IPS DF 6.9 (cell line): Measurements from ENCODE around the gene NSL1.

Experiments used
- DNase-seq: peaks from one replicate; pipeline ENCODE4 v3.0.0-alpha.2; 2013; ENCODE audit warnings: low read depth, low spot score
- H3K27ac ChIP-seq: one replicate; pipeline ENCODE4 v1.5.1; 2013; ENCODE audit warnings: low read length, control low read depth
- H3K27me3 ChIP-seq: 2 replicates; pipeline ENCODE4 v1.6.1; 2013; ENCODE audit warnings: mild to moderate bottlenecking, low read length; ENCODE audit not compliant: control insufficient read depth, insufficient read depth
- H3K36me3 ChIP-seq: 2 replicates; pipeline ENCODE4 v1.6.1; 2013; ENCODE audit warnings: low read length; ENCODE audit not compliant: control insufficient read depth, insufficient read depth
- H3K4me1 ChIP-seq: 2 replicates; pipeline ENCODE4 v1.6.1; 2013; ENCODE audit warnings: low read length; ENCODE audit not compliant: control insufficient read depth, insufficient read depth
- H3K4me3 ChIP-seq: 2 replicates; pipeline ENCODE4 v1.5.1; 2013; ENCODE audit warnings: mild to moderate bottlenecking, low read length
- H3K9me3 ChIP-seq: 2 replicates; pipeline ENCODE4 v1.6.1; 2013; ENCODE audit warnings: low read length, inconsistent platforms; ENCODE audit not compliant: control insufficient read depth, insufficient read depth
- WGBS: extraction: QIAGEN DNeasy Blood & Tissue Kit; methylation state at CpG from one replicate; pipeline ENCODE4 v1.1.7; 2013; ENCODE audit warnings: mixed read lengths, missing lambda C conversion rate; ENCODE audit not compliant: insufficient read length, insufficient coverage; 5-methylcytosine and 5-hydroxymethylcytosine counted together

The NSL1 gene

DNA sequence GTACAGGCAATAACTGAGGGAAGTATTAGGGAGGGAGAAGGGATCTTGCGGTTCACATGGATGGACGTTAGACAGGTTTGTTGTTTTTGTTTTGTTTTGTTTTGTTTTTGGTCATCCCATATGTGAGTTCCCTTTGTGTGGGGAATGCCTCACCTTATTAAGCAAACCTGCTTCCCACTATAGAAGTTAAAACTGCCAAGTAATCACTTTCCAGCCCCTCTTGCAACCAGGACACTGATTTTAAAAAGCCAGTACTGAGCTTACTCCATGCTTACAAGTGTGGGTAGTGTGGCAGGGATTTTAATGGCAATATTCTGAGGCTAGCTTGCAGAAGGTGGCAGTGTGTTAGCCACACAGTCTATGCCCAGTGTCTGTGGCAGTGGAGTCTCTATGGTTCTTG is 29.4 kb upstream of the NSL1 start:
- Histone ChIP-seq H3K27ac (no peak overlapping the region), H3K36me3 (no peaks in the 10 kb centered on the region), H3K9me3 (no peaks in the 10 kb centered on the region; the same call in 1 of the 2 replicates), H3K27me3 (no peaks in the 10 kb centered on the region), H3K4me3 (no peak overlapping the region), H3K4me1 (no peaks in the 10 kb centered on the region)
- no peak for DNase-seq
- no CpG with 5 or more reads among the region's 2 CpGs for WGBS

DNA sequence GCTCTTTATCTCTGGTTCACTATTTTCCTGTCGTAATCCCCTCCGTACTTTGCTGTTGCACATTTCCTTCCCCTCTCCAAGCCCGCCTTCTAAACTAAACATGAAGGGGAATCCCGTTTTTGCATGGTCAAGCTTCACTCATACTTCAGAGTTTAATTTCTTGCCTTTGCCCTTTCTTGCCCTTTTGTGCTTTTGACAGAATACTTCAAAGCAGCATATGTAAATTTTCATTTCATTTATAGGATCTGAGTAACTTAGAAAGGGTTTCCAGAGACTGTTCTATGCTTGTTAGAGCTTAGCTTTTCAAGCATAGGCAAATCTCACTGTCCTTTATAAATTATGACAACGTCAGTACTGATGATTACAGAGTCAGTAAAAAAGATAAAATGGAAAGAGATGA is 28.1 kb upstream of the NSL1 start:
- H3K27ac ChIP-seq, result no peak overlapping the region
- H3K27me3 ChIP-seq, result no peaks in the 10 kb centered on the region
- no peaks in the 10 kb centered on the region for H3K4me1 ChIP-seq
- WGBS, result no CpG with 5 or more reads among the region's 5 CpGs
- DNase-seq, result no peak
- no peak overlapping the region for H3K4me3 ChIP-seq
- no peaks in the 10 kb centered on the region; the same call in 1 of the 2 replicates for H3K36me3 ChIP-seq
- no peaks in the 10 kb centered on the region for H3K9me3 ChIP-seq

DNA sequence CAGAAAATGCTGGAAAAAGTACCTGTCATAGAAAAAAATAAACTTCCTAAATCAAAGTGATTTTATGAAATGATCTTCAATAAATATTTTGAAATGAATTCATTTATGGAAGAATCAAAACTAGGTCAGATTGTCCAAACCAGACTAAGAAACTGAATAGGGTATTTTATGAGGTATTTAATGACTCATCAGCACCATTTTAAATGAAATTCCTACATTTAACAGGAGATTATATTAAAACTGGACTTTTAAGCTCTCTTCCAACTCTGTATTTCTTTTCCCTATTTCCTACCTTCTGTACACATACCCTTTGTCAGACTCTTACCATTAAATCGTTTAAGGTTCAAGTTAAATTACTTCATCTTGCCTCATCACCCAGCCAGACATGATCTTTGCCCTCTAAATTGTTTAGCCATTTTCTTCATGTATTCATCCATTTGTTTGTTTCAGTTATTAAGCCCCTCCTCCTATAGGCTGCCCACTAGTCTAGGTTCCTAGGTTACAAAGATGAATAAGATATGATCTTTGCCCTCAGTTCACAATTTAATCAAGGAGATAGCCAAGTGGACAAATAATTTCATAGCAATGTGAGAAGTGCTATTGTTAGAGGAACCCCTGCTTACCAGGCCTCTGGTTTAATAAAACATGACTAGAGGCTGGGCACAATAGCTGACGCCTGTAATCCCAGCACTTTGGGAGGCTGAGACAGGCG is 25.1 kb upstream of the NSL1 start:
- H3K9me3 ChIP-seq, result no peaks in the 10 kb centered on the region
- WGBS, result no CpG with 5 or more reads among the region's 3 CpGs
- H3K4me1 ChIP-seq, result no peaks in the 10 kb centered on the region
- H3K36me3 ChIP-seq, result no peaks in the 10 kb centered on the region; the same call in 1 of the 2 replicates
- no peaks in the 10 kb centered on the region for H3K27me3 ChIP-seq
- no peak overlapping the region for H3K4me3 ChIP-seq
- no peak overlapping the region for H3K27ac ChIP-seq
- no peak for DNase-seq

DNA sequence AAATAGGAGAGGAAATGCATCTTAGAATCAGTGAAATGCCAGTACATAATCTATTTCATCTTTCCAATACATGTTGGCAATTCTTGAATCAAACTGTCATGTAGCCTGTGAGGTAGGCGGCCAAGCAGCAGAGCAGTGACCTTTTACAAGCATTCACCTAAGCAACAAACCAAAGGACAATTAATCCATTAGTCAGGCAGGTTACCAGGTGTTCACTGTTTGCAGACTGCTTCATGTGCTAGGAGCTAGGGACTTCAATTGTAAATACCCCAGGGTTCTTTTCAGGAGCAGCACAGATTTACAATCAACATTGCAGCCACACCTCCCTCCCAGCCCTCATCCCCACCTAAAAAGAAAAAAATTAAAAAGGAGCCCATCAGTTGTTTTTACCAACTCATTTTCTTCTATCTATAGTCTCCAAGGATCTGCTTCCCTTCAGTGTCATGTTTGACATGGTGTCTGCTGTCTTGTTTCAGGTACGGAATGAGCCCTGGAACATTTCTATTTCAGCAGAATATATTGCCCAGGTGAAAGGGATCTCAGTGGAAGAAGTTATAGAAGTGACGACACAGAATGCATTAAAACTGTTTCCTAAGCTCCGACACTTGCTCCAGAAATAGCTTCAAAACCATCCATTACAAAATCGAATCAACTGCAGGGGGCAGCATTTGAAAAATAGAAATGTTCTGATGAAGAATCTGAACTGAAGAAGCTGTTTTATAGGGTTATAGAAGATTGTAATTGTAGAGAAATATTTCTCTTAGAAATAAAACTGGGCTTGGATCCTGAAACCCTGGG is 23.2 kb upstream of the NSL1 start:
- Histone ChIP-seq H3K36me3 (no peaks in the 10 kb centered on the region; the same call in 1 of the 2 replicates), H3K4me3 (no peak overlapping the region), H3K9me3 (no peaks in the 10 kb centered on the region), H3K4me1 (no peaks in the 10 kb centered on the region), H3K27me3 (no peaks in the 10 kb centered on the region), H3K27ac (no peak overlapping the region)
- no CpG with 5 or more reads among the region's 5 CpGs for WGBS
- no peak for DNase-seq

DNA sequence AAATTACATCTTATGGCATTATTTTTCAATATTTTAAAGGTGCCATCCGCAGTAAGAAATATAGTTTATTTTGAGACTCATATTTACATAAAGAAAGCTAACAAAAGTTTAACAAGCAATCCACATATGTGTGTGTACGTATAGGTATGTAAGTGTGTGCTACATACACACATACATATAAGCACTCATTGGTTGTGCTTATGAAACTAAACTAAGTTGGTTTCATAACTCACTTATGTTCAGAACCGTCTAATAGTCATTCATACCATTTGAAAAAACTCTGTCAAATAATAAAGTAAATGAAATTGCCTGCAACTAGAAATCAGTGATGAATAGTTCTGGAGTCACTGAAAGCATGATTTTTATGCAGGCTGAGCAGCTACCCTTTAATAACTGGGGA is 14.2 kb upstream of the NSL1 start:
- DNase-seq, result no peak
- Histone ChIP-seq H3K27ac (no peak overlapping the region), H3K27me3 (no peaks in the 10 kb centered on the region), H3K4me3 (no peak overlapping the region), H3K36me3 (no peaks in the 10 kb centered on the region), H3K9me3 (no peaks in the 10 kb centered on the region), H3K4me1 (no peaks in the 10 kb centered on the region)
- WGBS, result no CpG with 5 or more reads among the region's 3 CpGs

GRCh38 chr1:212797681-212798080 is 6.1 kb upstream of the NSL1 start:
- WGBS, result no CpG with 5 or more reads among the region's 3 CpGs
- Histone ChIP-seq H3K4me3 (no peak overlapping the region), H3K27ac (no peak overlapping the region), H3K9me3 (no peaks in the 10 kb centered on the region), H3K4me1 (no peaks in the 10 kb centered on the region), H3K36me3 (no peaks in the 10 kb centered on the region; the same call in 1 of the 2 replicates), H3K27me3 (no peaks in the 10 kb centered on the region)
- DNase-seq, result no peak

- DNase-seq, result no peak
- no CpG with 5 or more reads among the region's 1 CpG for WGBS
- Histone ChIP-seq H3K27ac (no peak overlapping the region), H3K9me3 (no peaks in the 10 kb centered on the region), H3K4me3 (no peak overlapping the region), H3K4me1 (no peaks in the 10 kb centered on the region), H3K36me3 (no peaks in the 10 kb centered on the region; the same call in 1 of the 2 replicates), H3K27me3 (no peaks in the 10 kb centered on the region)
Measured at GRCh38 chr1:212794561-212795014, 3.0 kb upstream of the NSL1 start.

- H3K9me3 ChIP-seq, result no peaks in the 10 kb centered on the region
- no peak overlapping the region for H3K27ac ChIP-seq
- no peaks in the 10 kb centered on the region for H3K27me3 ChIP-seq
- no peaks in the 10 kb centered on the region for H3K36me3 ChIP-seq
- no peaks in the 10 kb centered on the region for H3K4me1 ChIP-seq
- DNase-seq, result no peak
- peak overlapping the region; percentile 99 for H3K4me3 ChIP-seq
- no CpG with 5 or more reads among the region's 16 CpGs for WGBS
Measured at GRCh38 chr1:212792396-212792908, 875 bp upstream of the NSL1 start.

DNA sequence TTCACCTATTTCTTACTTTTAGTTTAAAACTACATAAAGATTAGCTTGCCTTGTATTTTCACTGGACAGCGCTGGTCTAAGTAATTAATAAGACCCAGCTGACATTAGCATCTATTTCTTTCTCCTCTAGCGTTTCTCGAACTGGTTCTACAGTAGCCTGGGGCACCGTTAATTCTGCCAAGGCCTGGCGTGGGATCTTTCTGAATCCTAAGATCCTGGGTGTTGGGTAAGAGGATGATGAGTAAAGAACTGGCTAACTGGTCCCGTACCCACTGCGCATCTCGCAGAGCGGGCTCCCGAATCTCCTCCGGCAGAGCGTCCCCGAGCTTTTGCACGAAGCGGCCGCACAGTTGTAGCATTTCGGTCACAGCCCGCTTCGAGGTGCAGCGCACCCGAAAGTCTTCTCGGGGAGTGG is 309 bp downstream of the NSL1 start:
- H3K27me3 ChIP-seq, result no peaks in the 10 kb centered on the region
- no peaks in the 10 kb centered on the region; the same call in 1 of the 2 replicates for H3K36me3 ChIP-seq
- WGBS, result no CpG with 5 or more reads among the region's 22 CpGs
- H3K9me3 ChIP-seq, result no peaks in the 10 kb centered on the region
- DNase-seq, result peak; percentile 4
- peak overlapping the region; percentile 99 for H3K4me3 ChIP-seq
- no peaks in the 10 kb centered on the region for H3K4me1 ChIP-seq
- no peak overlapping the region for H3K27ac ChIP-seq

- no peak overlapping the region for H3K27ac ChIP-seq
- H3K4me1 ChIP-seq, result no peaks in the 10 kb centered on the region
- no CpG with 5 or more reads among the region's 1 CpG for WGBS
- H3K36me3 ChIP-seq, result peaks cover 3% of the 10 kb centered on the region; the same call in 1 of the 2 replicates
- no peak overlapping the region for H3K4me3 ChIP-seq
- H3K9me3 ChIP-seq, result no peaks in the 10 kb centered on the region
- no peak for DNase-seq
- no peaks in the 10 kb centered on the region for H3K27me3 ChIP-seq
Measured at GRCh38 chr1:212785871-212786270, 5.7 kb downstream of the NSL1 start.
